Naive thymus-derived CD4-positive, alpha-beta T cell (primary cell): ENCODE results near the gene SPRTN. TPM values are rescaled to one million over a fixed set of nuclear protein-coding genes. Genes with fewer than 3 reads are reported as not detected.

Experiments
- polyA plus RNA-seq, 2 donors: library from polyadenylated mRNA; unstranded; fragments of 300-500 nt; fragmentation: Illumina TruSeq; gene quantifications; one replicate each; pipeline ENCODE4 v1.2.3, GENCODE V29; 2021
- total RNA-seq, 6 experiments: library from RNA in 5 of 6; stranded (reverse) in 5 of 6; gene quantifications; 1 replicate in 5 of 6; 2 replicates in 1 of 6; pipeline ENCODE4 v1.2.3 and lab custom pipeline; 2021 to 2026

Gene SPRTN
- total and polyA plus RNA-seq, 7 experiments from 2014 or later = 12.5 to 25.7 (median 17.0) TPM

Other genes starting within 250 kb of the SPRTN start
- gene TRIM67, start 176.2 kb upstream of the SPRTN start, total RNA-seq = under 1 TPM in 1 of 5 experiments, not detected in 4; 0.02 TPM
- not detected for gene TRIM67, start 176.2 kb upstream of the SPRTN start, polyA plus RNA-seq
- gene GNPAT, start 97.1 kb upstream of the SPRTN start, total RNA-seq = 10 to 100 TPM; 17.3 to 41.0 (median 35.5) TPM
- 10 to 100 TPM; 30.1 to 34.4 TPM for gene GNPAT, start 97.1 kb upstream of the SPRTN start, polyA plus RNA-seq
- gene EXOC8, start 441 bp upstream of the SPRTN start, total RNA-seq = 10 to 100 TPM; 21.9 to 33.8 (median 28.0) TPM
- gene EXOC8, start 441 bp upstream of the SPRTN start, polyA plus RNA-seq = 1 to 10 TPM; 2.7 to 2.9 TPM
- gene EGLN1, start 84.0 kb downstream of the SPRTN start, total RNA-seq = 10 to 100 TPM; 13.6 to 38.9 (median 23.0) TPM
- 10 to 100 TPM; 20.2 to 21.9 TPM for gene EGLN1, start 84.0 kb downstream of the SPRTN start, polyA plus RNA-seq
- 10 to 100 TPM; 33.7 to 49.7 (median 34.3) TPM for gene TSNAX, start 190.4 kb downstream of the SPRTN start, total RNA-seq
- 10 to 100 TPM; 93.1 to 97.1 TPM for gene TSNAX, start 190.4 kb downstream of the SPRTN start, polyA plus RNA-seq